ENCODE results near the gene KBTBD4.

Gene KBTBD4

GRCh38 chr11:47524291-47524874 lies 54.4 kb downstream of the KBTBD4 start:
- Histone ChIP-seq H3K9ac (ENCODE audit: low read length) (peak overlapping the region; percentile 49), H3K9me2 (ENCODE audit: low read depth, low read length) (no peaks in the 10 kb centered on the region), H3K79me2 (ENCODE audit: insufficient read depth, low read length) (peaks cover 93% of the 10 kb centered on the region), H2AFZ (ENCODE audit: low read length) (no peak overlapping the region), H3K27ac (ENCODE audit: low read depth, low read length, poor library complexity, severe bottlenecking) (peak overlapping the region; percentile 87), H3K9me3 (ENCODE audit: low read length) (no peaks in the 10 kb centered on the region), H3K27me3 (ENCODE audit: insufficient read depth, low read length) (no peaks in the 10 kb centered on the region), H3K4me3 (ENCODE audit: low read depth, low read length, poor library complexity, severe bottlenecking) (peak overlapping the region; percentile 35), H3K36me3 (ENCODE audit: insufficient read depth, low read length) (peaks cover 16% of the 10 kb centered on the region; the same call in 1 of the 2 replicates), H3F3A (ENCODE audit: insufficient read depth, low read length) (no peaks in the 10 kb centered on the region), H3K4me2 (ENCODE audit: low read length) (peak overlapping the region; percentile 63), H4K20me1 (ENCODE audit: insufficient read depth, low read length) (no peaks in the 10 kb centered on the region), H3K4me1 (ENCODE audit: insufficient read depth, low read length, severe bottlenecking) (peaks cover 53% of the 10 kb centered on the region)
- TF ChIP-seq CTCF (IDR thresholded peaks at IDR 0.05; ENCODE audit: low read length) = no peak
- no peak for TF ChIP-seq EZH2 (IDR thresholded peaks at IDR 0.05; ENCODE audit: borderline replicate concordance, low read length)

- Histone ChIP-seq H3K9me3 (ENCODE audit: low read length) (no peaks in the 10 kb centered on the region), H3K9ac (ENCODE audit: low read length) (peak overlapping the region; percentile 2; the same call in 1 of the 2 replicates), H3K27me3 (ENCODE audit: insufficient read depth, low read length) (no peaks in the 10 kb centered on the region), H3F3A (ENCODE audit: insufficient read depth, low read length) (no peaks in the 10 kb centered on the region), H4K20me1 (ENCODE audit: insufficient read depth, low read length) (no peaks in the 10 kb centered on the region), H3K9me2 (ENCODE audit: low read depth, low read length) (no peaks in the 10 kb centered on the region), H3K4me3 (ENCODE audit: low read depth, low read length, poor library complexity, severe bottlenecking) (no peak overlapping the region), H3K79me2 (ENCODE audit: insufficient read depth, low read length) (peaks cover 91% of the 10 kb centered on the region), H3K4me2 (ENCODE audit: low read length) (peak overlapping the region; percentile 63; the same call in 1 of the 2 replicates), H3K36me3 (ENCODE audit: insufficient read depth, low read length) (peaks cover 16% of the 10 kb centered on the region; the same call in 1 of the 2 replicates), H3K4me1 (ENCODE audit: insufficient read depth, low read length, severe bottlenecking) (peaks cover 58% of the 10 kb centered on the region), H2AFZ (ENCODE audit: low read length) (no peak overlapping the region), H3K27ac (ENCODE audit: low read depth, low read length, poor library complexity, severe bottlenecking) (peak overlapping the region; percentile 87)
- TF ChIP-seq EZH2 (IDR thresholded peaks at IDR 0.05; ENCODE audit: borderline replicate concordance, low read length) = no peak
- TF ChIP-seq CTCF (IDR thresholded peaks at IDR 0.05; ENCODE audit: low read length) = no peak
Observed at GRCh38 chr11:47523490-47524225, 55.1 kb downstream of the KBTBD4 start.

All from OCI-LY1 (cell line).